ENCODE data around the gene BABAM2. TPM values are rescaled to one million over a fixed set of nuclear protein-coding genes. Genes with fewer than 3 reads are reported as not detected.

The BABAM2 gene
- total RNA-seq, 1 experiment from 2014 or later, result 27.1 TPM

DNA sequence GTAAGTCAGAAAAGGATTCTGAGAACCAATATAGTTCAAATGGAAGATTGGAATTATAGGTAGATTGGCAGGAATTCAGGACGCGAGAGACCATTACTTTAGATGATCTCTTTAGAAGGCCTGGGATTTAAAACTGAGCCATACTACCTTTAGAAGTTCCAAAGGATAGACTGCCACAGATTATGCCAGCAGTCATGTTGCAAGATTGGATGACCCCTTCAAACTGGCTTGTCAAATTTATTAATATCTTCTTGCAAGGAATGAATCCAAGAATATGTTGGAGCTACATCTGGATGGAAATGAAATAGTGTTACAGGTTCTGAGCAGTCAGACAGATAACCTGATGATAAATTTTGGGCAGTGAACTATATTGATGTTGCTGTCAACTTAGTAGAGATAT is 22.0 kb downstream of the BABAM2 start:
- Histone ChIP-seq H3K27me3 (ENCODE audit: insufficient read depth, low read length) (no peaks in the 10 kb centered on the region), H4K8ac (replicated peaks; ENCODE audit: insufficient read length, low read depth, low read length) (no peak overlapping the region), H3K27ac (ENCODE audit: insufficient read length, low read depth, low read length) (no peak overlapping the region), H2BK15ac (ENCODE audit: low read depth, low read length) (no peak overlapping the region), H2BK120ac (ENCODE audit: low read depth, low read length, poor library complexity, severe bottlenecking) (no peak overlapping the region), H3K18ac (ENCODE audit: insufficient read length, low read depth, low read length) (no peak overlapping the region), H3K9me3 (ENCODE audit: control insufficient read depth, low read depth, low read length) (no peaks in the 10 kb centered on the region), H3K23ac (ENCODE audit: insufficient read length, low read depth, low read length) (no peak overlapping the region), H3K14ac (ENCODE audit: insufficient read depth, low read length) (no peak overlapping the region), H3K4ac (ENCODE audit: low read depth, low read length) (no peak overlapping the region), H2BK20ac (ENCODE audit: low read depth, low read length, poor library complexity, severe bottlenecking) (no peak overlapping the region), H2BK5ac (ENCODE audit: insufficient read length, low read length) (no peak overlapping the region), H3T11ph (ENCODE audit: low read length) (no peak overlapping the region), H4K91ac (ENCODE audit: insufficient read length, low read depth, low read length) (no peak overlapping the region), H3K56ac (ENCODE audit: insufficient read length, low read depth, low read length) (no peak overlapping the region), H3K79me2 (ENCODE audit: insufficient read depth, low read length) (no peaks in the 10 kb centered on the region), H2AK5ac (ENCODE audit: insufficient read length, low read length) (no peak overlapping the region), H3K9ac (ENCODE audit: extremely low read depth, insufficient read length, low read length) (no peak overlapping the region), H4K20me1 (ENCODE audit: control insufficient read depth, insufficient read depth, insufficient read length) (no peaks in the 10 kb centered on the region), H2BK12ac (ENCODE audit: insufficient read length, low read depth, low read length) (no peak overlapping the region), H3K4me2 (ENCODE audit: insufficient read depth, insufficient read length, low read length) (no peak overlapping the region), H3K23me2 (ENCODE audit: insufficient read length, low read depth, low read length, poor library complexity, severe bottlenecking) (no peaks in the 10 kb centered on the region), H4K5ac (ENCODE audit: insufficient read length, low read depth, low read length) (no peak overlapping the region), H2AFZ (ENCODE audit: low read length) (no peak overlapping the region), H3K79me1 (ENCODE audit: insufficient read depth, low read depth, low read length, poor library complexity, severe bottlenecking) (no peaks in the 10 kb centered on the region), H3K4me1 (ENCODE audit: insufficient read depth, low read length) (no peaks in the 10 kb centered on the region)
- no peaks in the 10 kb centered on the region for H3K27me3 Mint-ChIP-seq (ENCODE audit: low read depth)
- no peaks in the 10 kb centered on the region for H3K4me1 Mint-ChIP-seq
- H3K27ac Mint-ChIP-seq, result no peak overlapping the region
- H3K4me3 Mint-ChIP-seq, result no peak overlapping the region
- no peak for TF ChIP-seq CTCF (conservative IDR thresholded peaks at IDR 0.05)
- WGBS (ENCODE audit: extremely low coverage, insufficient read length, low lambda C conversion rate), result no CpG with 5 or more reads among the region's 2 CpGs
- H3K9me3 Mint-ChIP-seq, result no peaks in the 10 kb centered on the region
- H3K36me3 Mint-ChIP-seq (ENCODE audit: insufficient read depth in 1 of 3, low read depth in 3 of 3), result no peaks in the 10 kb centered on the region
- DNase-seq, result no peak

Measured in H9 (cell line).